KMS-11 (cell line): Measurements from ENCODE around the gene RAB40A.
A peak's percentile ranks its signal among the peaks of the same experiment; 100 is the strongest.
"Not testable (repeated sequence)": the region's sequence is repeated elsewhere in the genome, so short reads cannot be mapped to it uniquely, and the experiment has no call there.

Experiments used
- H2AFZ ChIP-seq: fragments of 200-600 bp; sonication (generic); 2 replicates; pipeline ENCODE4 v1.6.1; 2016; ENCODE audit warnings: antibody characterized with exemption, mixed run types, low read depth
- H3K27ac ChIP-seq: fragments of 200-600 bp; sonication (generic); 2 replicates; pipeline ENCODE4 v1.6.1; 2016; ENCODE audit warnings: mild to moderate bottlenecking, mixed run types
- H3K27me3 ChIP-seq: fragments of 200-600 bp; sonication (generic); 2 replicates; pipeline ENCODE4 v1.6.1; 2017; ENCODE audit warnings: mild to moderate bottlenecking, low read depth, mixed run types, moderate library complexity; ENCODE audit not compliant: insufficient read depth
- H3K36me3 ChIP-seq: fragments of 200-600 bp; sonication (generic); 2 replicates; pipeline ENCODE4 v1.6.1; 2017; ENCODE audit warnings: mild to moderate bottlenecking, mixed run types; ENCODE audit not compliant: insufficient read depth
- H3K4me1 ChIP-seq: fragments of 200-600 bp; sonication (generic); 2 replicates; pipeline ENCODE4 v1.6.1; 2016; ENCODE audit warnings: mild to moderate bottlenecking, low read depth, mixed run types; ENCODE audit not compliant: poor library complexity, severe bottlenecking
- H3K4me2 ChIP-seq: fragments of 200-600 bp; sonication (generic); 2 replicates; pipeline ENCODE4 v1.7.0; 2016; ENCODE audit warnings: mild to moderate bottlenecking, mixed run types
- H3K4me3 ChIP-seq: fragments of 200-600 bp; sonication (generic); IDR thresholded peaks from 2 replicates; pipeline ENCODE4 v1.6.1; 2017; ENCODE audit warnings: low read depth, low read length, mixed read lengths; ENCODE audit not compliant: insufficient read depth
- H3K79me2 ChIP-seq: fragments of 200-600 bp; sonication (generic); 2 replicates; pipeline ENCODE4 v1.6.1; 2016; ENCODE audit warnings: low read depth, mixed run types; ENCODE audit not compliant: insufficient read depth
- H3K9ac ChIP-seq: fragments of 200-600 bp; sonication (generic); 2 replicates; pipeline ENCODE4 v1.6.1; 2016; ENCODE audit warnings: mild to moderate bottlenecking, mixed run types
- H4K20me1 ChIP-seq: fragments of 200-600 bp; sonication (generic); 2 replicates; pipeline ENCODE4 v1.6.1; 2016; ENCODE audit warnings: mild to moderate bottlenecking, mixed run types; ENCODE audit not compliant: insufficient read depth
- CTCF ChIP-seq: fragments of 200-600 bp; sonication (generic); conservative IDR thresholded peaks from 2 replicates; pipeline ENCODE4 v1.6.1; 2017; ENCODE audit warnings: low read depth, mild to moderate bottlenecking, antibody characterized with exemption, low read length, moderate library complexity, mixed read lengths

Gene RAB40A

GRCh38 chrX:103495786-103496185, 23.5 kb downstream of the RAB40A start:
- Histone ChIP-seq H3K27me3 (no peaks in the 10 kb centered on the region), H3K79me2 (no peaks in the 10 kb centered on the region), H2AFZ (no peak overlapping the region), H3K27ac (no peak overlapping the region), H3K36me3 (no peaks in the 10 kb centered on the region), H4K20me1 (no peaks in the 10 kb centered on the region), H3K9ac (no peak overlapping the region), H3K4me1 (no peaks in the 10 kb centered on the region), H3K4me2 (no peak overlapping the region), H3K4me3 (no peak overlapping the region)
- TF ChIP-seq CTCF = no peak

- not testable (repeated sequence) for H3K27ac ChIP-seq, H3K27me3 ChIP-seq, H3K4me3 ChIP-seq, H3K4me1 ChIP-seq, H3K4me2 ChIP-seq, H3K79me2 ChIP-seq, H2AFZ ChIP-seq, H3K9ac ChIP-seq, H4K20me1 ChIP-seq, H3K36me3 ChIP-seq
These were observed 25.7 kb downstream of the RAB40A start for GRCh38 chrX:103493578-103493977.

GRCh38 chrX:103489733-103490132, 29.6 kb downstream of the RAB40A start:
- H3K4me3 ChIP-seq, H4K20me1 ChIP-seq, H3K36me3 ChIP-seq, H2AFZ ChIP-seq, H3K27ac ChIP-seq, H3K9ac ChIP-seq, H3K27me3 ChIP-seq, H3K4me2 ChIP-seq, H3K79me2 ChIP-seq, H3K4me1 ChIP-seq: not testable (repeated sequence)
- peak; percentile 55 for TF ChIP-seq CTCF

GRCh38 chrX:103488794-103489193, 30.5 kb downstream of the RAB40A start:
- H3K4me2 ChIP-seq = no peak overlapping the region
- no peak overlapping the region for H3K4me3 ChIP-seq
- H3K27ac ChIP-seq = no peak overlapping the region
- H3K36me3 ChIP-seq = no peaks in the 10 kb centered on the region
- H3K27me3 ChIP-seq = no peaks in the 10 kb centered on the region
- H3K4me1 ChIP-seq = no peaks in the 10 kb centered on the region
- no peak overlapping the region for H3K9ac ChIP-seq
- no peak overlapping the region for H2AFZ ChIP-seq
- no peak for TF ChIP-seq CTCF
- H4K20me1 ChIP-seq = no peaks in the 10 kb centered on the region
- H3K79me2 ChIP-seq = no peaks in the 10 kb centered on the region

- Histone ChIP-seq H3K27me3 (no peaks in the 10 kb centered on the region), H3K27ac (no peak overlapping the region)
- TF ChIP-seq CTCF = peak; percentile 33; the same call in 1 of the 2 replicates
These were observed 31.0 kb downstream of the RAB40A start for GRCh38 chrX:103488332-103488731.

More at GRCh38 chrX:103488332-103488731, 31.0 kb downstream of the RAB40A start:
- no peak overlapping the region for H3K4me2 ChIP-seq
- H3K4me1 ChIP-seq = no peaks in the 10 kb centered on the region
- no peak overlapping the region for H2AFZ ChIP-seq
- H3K36me3 ChIP-seq = no peaks in the 10 kb centered on the region
- no peaks in the 10 kb centered on the region for H4K20me1 ChIP-seq
- no peaks in the 10 kb centered on the region for H3K79me2 ChIP-seq
- H3K9ac ChIP-seq = no peak overlapping the region
- H3K4me3 ChIP-seq = no peak overlapping the region
